HG03108 (cell line): ENCODE results near the gene VWA8.
"Not testable (repeated sequence)": the region's sequence is repeated elsewhere in the genome, so short reads cannot be mapped to it uniquely, and the experiment has no call there.

ENCODE experiments used
- ATAC-seq: cut with Tn5 transposase; IDR thresholded peaks from one replicate; pipeline ENCODE4 v1.9.1; 2021; ENCODE audit warnings: moderate library complexity; ENCODE audit not compliant: unreplicated experiment

Gene VWA8

GRCh38 chr13:41597348-41598041 is 363.4 kb downstream of the VWA8 start:
- no peak for ATAC-seq

- no peak for ATAC-seq
These were observed 364.7 kb downstream of the VWA8 start for GRCh38 chr13:41596190-41596589.

- no peak for ATAC-seq
These were observed 365.6 kb downstream of the VWA8 start for GRCh38 chr13:41595298-41595697.

GRCh38 chr13:41590643-41591042 is 370.3 kb downstream of the VWA8 start:
- ATAC-seq, result no peak

- ATAC-seq, result no peak
These were observed 370.8 kb downstream of the VWA8 start for GRCh38 chr13:41590122-41590521.

- ATAC-seq, result no peak
These were observed 371.5 kb downstream of the VWA8 start for GRCh38 chr13:41589434-41589833.

GRCh38 chr13:41588899-41589298 is 372.0 kb downstream of the VWA8 start:
- no peak for ATAC-seq

GRCh38 chr13:41588448-41588847 is 372.5 kb downstream of the VWA8 start:
- no peak for ATAC-seq

- no peak for ATAC-seq
These were observed 373.4 kb downstream of the VWA8 start for GRCh38 chr13:41587490-41587889.

- no peak for ATAC-seq
These were observed 374.7 kb downstream of the VWA8 start for GRCh38 chr13:41586216-41586615.

- no peak for ATAC-seq
These were observed 378.9 kb downstream of the VWA8 start for GRCh38 chr13:41582027-41582463.

- ATAC-seq, result no peak
These were observed 380.6 kb downstream of the VWA8 start for GRCh38 chr13:41580345-41580744.

- ATAC-seq, result no peak
These were observed 381.0 kb downstream of the VWA8 start for GRCh38 chr13:41579881-41580280.

- no peak for ATAC-seq
These were observed 381.7 kb downstream of the VWA8 start for GRCh38 chr13:41579168-41579567.

- ATAC-seq, result no peak
These were observed 382.5 kb downstream of the VWA8 start for GRCh38 chr13:41578371-41578770.

GRCh38 chr13:41577436-41577835 is 383.5 kb downstream of the VWA8 start:
- no peak for ATAC-seq

GRCh38 chr13:41573640-41574039 is 387.3 kb downstream of the VWA8 start:
- ATAC-seq, result not testable (repeated sequence)

- ATAC-seq, result not testable (repeated sequence)
These were observed 389.0 kb downstream of the VWA8 start for GRCh38 chr13:41571817-41572340.

- ATAC-seq, result no peak
These were observed 391.9 kb downstream of the VWA8 start for GRCh38 chr13:41568972-41569351.

GRCh38 chr13:41568143-41568971 is 392.6 kb downstream of the VWA8 start:
- ATAC-seq, result no peak

- ATAC-seq, result no peak
These were observed 393.5 kb downstream of the VWA8 start for GRCh38 chr13:41567363-41567762.

- ATAC-seq, result no peak
These were observed 395.1 kb downstream of the VWA8 start for GRCh38 chr13:41565846-41566245.
